SK-N-MC (cell line): Measurements from ENCODE around the gene CABP2.

Experiments used
- EZH2 ChIP-seq: fragments of 200-600 bp; sonication (generic); IDR thresholded peaks from one replicate; pipeline ENCODE4 v1.6.1; 2017; ENCODE audit warnings: antibody characterized with exemption
- POLR2AphosphoS5 ChIP-seq: IDR thresholded peaks from 2 replicates; pipeline ENCODE4 v1.6.1; 2012; ENCODE audit warnings: mild to moderate bottlenecking, low read depth, low read length, borderline replicate concordance

- TF ChIP-seq EZH2: no peak
- no peak for TF ChIP-seq POLR2AphosphoS5
These were observed 39.9 kb upstream of the CABP2 start for GRCh38 chr11:67562963-67563704.
